ENCODE measurements around the gene ZNF839.

The ZNF839 gene

DNA sequence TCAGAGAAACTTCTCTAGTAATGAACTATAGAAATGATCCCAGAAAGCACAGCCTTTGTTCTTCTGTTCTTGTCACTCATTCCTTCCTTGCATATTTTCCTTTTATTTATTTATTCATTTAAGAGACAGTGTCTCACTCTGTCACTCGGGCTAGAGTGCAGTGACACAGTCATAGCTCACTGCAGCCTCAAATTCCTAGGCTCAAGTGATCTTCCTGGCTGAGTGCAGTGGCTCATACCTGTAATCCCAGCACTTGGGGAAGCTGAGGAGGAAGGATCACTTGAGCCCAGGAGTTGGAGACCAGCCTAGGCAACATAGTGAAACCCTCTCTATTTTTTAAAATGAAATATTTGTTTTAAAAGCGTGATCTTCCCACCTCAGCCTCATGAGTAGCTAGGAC is 54.7 kb downstream of the ZNF839 start:
- no peak for DNase-seq (ENCODE audit: low read depth in 2 of 2, low spot score in 1 of 2)

- no peak for DNase-seq (ENCODE audit: low read depth in 2 of 2, low spot score in 1 of 2)
Measured at GRCh38 chr14:102375119-102375518, 55.6 kb downstream of the ZNF839 start.

- DNase-seq (ENCODE audit: low read depth in 2 of 2, low spot score in 1 of 2): no peak
Measured at GRCh38 chr14:102377696-102378095, 58.1 kb downstream of the ZNF839 start.

DNA sequence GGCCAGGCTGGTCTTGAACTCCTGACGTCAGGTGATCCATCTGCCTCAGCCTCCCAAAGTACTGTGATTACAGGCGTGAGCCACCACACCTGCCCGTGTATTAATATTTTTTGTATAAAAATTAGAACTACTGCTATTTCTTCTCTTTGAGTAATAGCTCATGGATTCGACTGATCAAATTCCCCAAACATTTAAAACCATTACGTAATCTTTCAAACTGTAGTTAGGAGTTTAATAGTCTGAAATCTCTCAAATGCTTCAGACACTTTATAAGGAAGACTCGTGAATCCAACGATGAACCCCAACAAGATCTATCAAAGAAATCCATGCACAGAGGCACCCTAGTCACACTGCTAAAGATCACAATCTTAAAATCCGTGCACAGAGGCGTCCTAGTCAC is 59.3 kb downstream of the ZNF839 start:
- DNase-seq (ENCODE audit: low read depth in 2 of 2, low spot score in 1 of 2): no peak

GRCh38 chr14:102387086-102387485 is 67.5 kb downstream of the ZNF839 start:
- DNase-seq (ENCODE audit: low read depth in 2 of 2, low spot score in 1 of 2): no peak

DNA sequence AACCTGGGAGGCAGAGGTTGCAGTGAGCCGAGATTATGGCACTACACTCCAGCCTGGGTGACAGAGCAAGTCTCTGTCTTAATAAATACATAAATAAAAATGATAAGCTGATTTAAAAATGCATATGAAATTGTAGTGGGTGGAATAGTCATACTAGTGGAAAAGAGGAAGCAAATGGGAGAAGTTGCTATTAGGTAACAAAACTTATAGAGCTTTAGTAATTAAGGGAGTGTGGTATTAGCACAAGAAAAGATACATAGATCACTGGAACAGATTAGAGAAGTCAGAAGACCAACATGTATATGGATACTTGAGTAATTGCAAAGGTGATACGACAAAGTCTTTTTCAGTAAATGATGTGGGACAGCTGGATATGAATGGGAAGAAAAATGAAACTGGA is 69.7 kb downstream of the ZNF839 start:
- no peak for DNase-seq (ENCODE audit: low read depth in 2 of 2, low spot score in 1 of 2)

GRCh38 chr14:102390064-102390855 is 70.7 kb downstream of the ZNF839 start:
- no peak for DNase-seq (ENCODE audit: low read depth in 2 of 2, low spot score in 1 of 2)

Data from stimulated activated CD8-positive, alpha-beta memory T cell treated with anti-CD3 and anti-CD28 coated beads, Interleukin-4, amount 100 ng/mL, for 4 hours (primary cell).